HG02885 (cell line): ENCODE results near the gene CEP72.
"Not testable (repeated sequence)": the region's sequence is repeated elsewhere in the genome, so short reads cannot be mapped to it uniquely, and the experiment has no call there.

Experiments
- ATAC-seq: cut with Tn5 transposase; IDR thresholded peaks from one replicate; pipeline ENCODE4 v1.9.1; 2021; ENCODE audit warnings: mild to moderate bottlenecking; ENCODE audit not compliant: unreplicated experiment, poor library complexity

The CEP72 gene

DNA sequence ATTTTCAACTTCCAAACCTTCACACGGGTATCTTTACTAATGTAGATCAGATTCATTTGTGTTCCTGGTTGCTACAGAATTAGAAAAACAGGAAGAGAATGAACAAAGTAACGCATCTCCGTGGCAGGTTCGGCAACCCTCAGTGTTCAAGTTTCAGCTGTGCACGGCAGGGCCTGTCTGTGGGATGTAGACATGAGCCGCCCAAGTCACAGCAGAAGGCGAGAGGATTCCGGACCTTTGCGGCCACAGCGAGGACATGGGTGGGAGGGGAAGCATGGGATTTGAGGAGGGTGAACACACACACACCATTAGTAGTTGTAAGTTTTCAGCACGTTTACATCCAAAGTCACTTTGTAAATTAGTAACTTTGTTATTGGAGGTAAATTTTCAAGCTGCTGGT is 31.7 kb upstream of the CEP72 start:
- ATAC-seq: no peak

DNA sequence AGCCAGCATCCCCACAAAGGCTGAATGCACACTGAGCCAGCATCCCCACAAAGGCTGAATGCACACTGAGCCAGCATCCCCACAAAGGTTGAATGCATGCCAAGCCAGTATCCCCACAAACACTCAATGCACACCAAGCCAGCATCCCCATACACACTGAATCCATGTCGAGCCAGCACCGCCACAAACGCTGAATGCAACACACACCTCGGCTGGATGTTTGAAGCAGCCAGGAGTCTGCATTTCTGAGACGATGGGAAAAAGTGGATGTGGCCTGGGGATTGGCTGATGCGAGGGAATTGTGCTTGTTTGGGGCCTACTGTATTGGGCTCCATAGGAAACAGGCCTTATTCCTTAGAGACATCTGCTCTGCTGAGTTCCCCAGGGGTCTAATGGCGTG is 30.9 kb upstream of the CEP72 start:
- ATAC-seq: no peak

DNA sequence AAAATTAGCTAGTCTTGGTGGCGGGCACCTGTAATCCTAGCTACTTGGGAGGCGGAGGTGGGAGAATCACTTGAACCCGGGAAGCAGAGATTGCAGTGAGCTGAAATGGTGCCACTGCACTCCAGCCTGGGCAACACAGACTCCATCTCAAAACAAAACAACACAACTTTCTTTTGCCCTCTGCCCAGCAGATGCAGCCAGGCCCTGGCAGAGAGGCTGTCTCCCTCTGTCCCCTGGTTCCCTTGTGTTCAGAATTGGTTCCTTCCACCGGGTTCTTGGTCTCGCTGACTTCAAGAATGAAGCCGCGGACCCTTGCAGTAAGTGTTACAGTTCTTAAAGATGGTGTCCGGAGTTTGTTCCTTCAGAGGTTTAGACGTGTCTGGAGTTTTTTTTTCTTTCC is 30.2 kb upstream of the CEP72 start:
- ATAC-seq: no peak

DNA sequence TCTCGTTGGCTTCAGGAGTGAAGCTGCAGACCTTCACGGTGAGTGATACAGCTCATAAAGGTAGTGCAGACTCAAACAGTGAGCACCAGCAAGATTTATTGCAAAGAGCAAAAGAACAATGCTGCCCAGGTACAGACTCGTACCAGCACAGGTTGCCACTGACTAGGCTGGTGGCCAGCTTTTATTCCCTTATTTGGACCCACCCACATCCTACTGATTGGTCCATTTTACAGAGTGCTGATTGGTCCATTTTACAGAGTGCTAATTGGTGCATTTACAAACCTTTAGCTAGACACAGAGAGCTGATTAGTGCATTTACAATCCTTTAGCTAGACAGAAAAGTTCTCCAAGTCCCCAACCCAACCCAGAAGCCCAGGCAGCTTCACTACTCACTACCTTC is 29.7 kb upstream of the CEP72 start:
- not testable (repeated sequence) for ATAC-seq

DNA sequence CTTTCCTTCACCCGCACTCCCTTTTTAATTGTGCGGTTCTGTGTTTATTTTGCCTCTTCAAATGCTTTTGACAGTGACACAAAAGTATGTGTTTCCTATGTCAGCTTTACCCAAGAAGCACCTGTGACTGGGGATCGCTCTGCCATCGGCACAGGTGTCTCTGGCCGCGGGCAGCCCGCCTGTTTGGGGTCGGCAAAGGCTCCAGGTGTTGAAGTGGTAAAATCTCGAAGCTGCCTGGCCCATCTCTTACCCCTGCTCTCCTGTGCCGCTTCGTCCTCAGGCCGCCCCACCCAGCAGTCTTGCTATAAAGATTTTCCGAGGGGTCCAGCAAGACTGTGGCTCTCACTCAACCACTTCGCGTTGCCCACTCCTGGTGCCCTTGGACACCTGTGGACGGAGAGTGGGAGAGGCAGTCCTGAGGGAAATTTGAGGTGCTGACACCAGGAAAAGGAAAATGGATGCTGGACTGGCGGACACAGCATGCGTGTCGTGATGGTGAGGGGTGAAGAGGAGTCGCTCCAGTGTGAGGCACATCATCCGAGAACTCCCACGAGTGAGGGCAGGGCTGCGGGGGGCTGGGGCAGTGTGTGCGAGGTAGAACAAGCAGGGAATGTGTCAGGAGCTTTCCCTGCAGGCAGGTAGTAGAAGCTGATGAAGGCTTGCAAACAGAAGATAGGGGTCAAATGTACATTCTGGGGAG is 29.1 kb upstream of the CEP72 start:
- ATAC-seq: no peak

DNA sequence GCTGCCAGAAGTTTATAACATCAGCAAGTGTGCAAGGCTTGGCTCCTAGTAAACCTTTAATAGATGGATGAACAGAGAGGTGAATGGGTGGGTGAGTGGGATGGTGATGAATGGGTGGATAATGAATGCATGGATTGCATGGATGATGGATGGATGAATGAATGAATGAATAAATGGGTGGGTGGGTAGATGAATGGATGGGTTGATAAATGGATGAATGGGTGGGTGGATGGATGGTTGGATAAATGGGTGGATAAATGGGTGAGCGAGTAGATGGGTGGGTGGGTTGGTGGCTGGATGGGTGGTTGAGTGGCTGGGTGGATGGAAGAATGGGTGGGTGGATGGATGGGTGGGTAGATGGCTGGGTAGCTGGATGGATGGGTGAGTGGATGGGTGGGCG is 28.5 kb upstream of the CEP72 start:
- no peak for ATAC-seq

DNA sequence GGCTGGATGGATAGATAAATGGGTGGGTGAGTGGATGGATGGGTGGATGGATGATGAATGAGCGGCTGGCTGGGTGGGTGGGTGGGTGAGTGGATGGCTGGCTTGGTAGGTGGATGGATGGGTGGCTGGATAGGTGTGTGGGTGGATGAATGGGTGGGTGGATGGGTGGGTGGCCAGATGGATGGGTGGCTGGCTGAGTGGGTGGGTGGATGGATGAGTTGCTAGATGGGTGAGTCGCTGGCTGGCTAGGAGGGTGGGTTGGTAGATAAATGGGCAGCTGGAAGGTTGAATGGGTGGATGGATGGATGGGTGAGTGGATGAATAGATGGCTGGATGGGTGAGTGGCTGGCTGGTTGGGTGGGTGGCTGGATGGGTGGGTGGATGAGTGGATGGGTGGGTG is 27.9 kb upstream of the CEP72 start:
- no peak for ATAC-seq

DNA sequence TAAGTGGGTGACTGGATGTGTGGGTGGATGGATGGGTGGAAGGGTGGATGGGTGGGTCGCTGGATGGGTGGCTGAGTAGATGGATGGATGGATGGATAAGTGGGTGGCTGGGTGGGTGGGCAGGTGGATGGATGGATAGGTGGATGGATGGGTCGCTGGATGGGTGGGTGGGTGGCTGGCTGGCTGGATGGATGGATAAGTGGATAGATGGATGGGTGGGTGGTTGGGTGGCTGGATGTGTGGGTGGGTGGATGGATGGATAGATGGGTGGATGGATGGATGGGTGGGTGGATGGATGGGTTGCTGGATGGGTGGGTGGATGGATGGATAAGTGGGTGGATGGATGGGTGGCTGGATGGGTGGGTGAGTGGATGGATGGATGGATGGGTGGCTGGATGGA is 27.3 kb upstream of the CEP72 start:
- no peak for ATAC-seq

DNA sequence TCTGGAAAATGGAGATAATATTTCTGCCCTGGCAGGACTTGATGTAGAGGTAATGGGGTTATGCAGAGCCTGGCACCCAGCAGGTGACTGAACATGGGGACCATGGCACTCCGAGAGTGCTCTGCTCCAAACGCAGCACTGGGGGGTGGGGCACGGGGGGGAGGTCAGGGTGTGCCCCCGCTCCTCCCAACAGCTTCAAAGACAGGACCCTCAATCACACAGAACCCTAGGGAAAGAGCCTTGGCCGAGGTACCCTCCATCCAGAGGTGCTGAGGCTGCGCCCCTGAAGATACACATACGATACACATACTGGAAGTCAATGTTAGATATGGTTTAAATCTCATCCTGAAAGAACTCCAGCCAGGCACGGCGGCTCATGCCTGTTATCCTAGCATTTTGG is 26.6 kb upstream of the CEP72 start:
- ATAC-seq: no peak

DNA sequence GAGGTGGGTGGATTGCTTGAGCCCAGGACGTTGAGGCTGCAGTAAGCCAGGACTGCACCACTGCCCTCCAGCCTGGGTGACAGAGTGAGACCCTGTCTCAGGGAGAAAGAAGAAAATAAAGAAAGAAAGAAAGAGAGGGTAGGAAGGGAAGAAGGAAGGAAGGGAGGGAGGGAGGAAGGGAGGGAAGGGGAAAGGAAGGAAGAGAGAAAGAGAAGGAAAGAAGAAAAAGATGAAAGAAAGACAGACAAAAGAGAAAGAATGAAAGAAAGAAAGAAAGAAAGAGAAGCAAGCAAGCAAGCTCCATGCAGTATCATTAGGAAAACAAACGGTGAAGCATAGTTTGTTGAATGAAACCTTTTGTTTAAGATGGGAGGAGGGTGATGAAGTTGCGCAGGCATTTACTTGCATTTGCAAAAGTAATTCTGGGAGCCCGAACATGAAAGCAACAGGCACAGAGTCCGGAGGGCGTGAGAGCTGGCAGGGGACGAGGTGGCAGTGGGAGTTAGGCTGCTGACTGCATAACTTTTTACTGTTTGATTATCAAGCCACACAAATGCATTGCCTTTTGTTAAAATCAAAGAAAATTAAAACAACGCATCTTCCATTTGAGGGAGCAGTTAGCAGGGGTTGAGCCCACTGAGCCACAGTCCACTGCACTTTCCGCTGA is 26.0 kb upstream of the CEP72 start:
- no peak for ATAC-seq

DNA sequence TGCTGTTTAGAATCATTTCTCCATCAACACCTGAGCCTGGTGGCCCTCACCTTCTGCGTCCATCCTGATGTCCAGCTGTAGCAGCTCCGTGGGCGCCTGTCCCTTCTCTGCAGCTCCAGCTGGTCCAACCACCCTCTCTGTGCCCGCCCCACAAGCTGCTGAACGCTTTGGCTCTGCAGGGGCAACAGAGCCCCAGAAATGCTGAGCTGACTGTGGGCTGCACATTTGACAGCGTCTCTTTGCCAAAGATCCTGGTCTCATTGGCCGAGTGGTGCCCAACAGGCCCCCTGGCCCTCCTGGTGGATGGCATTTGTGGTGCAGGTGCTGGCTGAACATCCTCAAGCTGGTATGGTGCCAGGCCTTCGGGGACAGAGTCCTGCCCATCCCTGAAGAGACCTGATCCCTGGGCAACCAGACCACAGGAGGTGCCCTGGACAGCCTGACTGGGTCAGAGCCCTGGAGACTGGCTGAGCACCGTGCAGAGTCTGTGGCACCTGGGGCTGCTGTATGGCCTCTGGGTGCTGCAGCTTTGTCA is 25.3 kb upstream of the CEP72 start:
- ATAC-seq: no peak

DNA sequence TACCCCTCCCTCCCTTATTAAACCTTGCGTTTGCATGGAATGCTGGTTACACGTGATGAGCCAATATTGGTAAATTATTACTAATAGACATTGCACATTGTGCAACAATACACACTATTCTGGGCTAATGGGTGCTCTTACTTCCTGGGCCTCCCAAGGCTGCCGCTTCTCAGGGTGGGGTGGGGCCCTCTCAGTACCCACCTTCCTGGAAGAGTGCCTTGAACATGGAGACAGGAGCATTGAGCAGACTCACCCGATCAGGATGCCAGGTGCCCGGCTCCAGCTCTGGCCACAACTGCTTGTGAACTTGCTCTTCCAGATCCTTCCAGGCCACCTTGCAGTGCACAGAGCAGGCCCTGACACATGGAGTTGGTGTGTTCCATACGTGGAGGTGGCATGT is 24.7 kb upstream of the CEP72 start:
- ATAC-seq: no peak

DNA sequence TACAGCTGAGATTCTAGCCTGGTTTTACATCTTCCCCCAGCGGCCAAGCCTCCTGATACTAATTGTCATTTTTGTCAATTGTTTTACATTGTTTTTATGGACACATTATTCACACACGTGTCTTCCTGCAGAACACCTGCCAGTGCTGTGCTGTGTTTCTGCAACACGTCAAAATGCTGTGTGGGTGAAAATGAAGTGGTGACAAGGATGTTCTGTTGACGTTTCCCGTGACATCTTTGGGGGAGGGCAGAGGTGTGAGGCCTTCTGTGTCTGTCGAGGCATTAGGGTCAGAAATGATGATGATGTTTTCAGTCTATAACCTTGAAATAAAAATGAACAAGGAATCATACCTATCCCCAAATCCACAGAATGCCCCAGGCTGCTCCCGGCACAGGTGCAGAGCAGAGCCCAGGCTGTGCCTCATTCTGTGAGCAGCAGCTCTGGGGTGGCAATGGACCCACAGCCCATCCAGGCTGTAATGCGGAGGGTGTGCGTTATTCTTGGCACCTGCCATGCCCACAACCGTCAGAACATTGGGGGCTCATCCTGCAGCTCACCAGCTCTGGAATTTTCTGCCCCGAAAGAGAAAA is 23.6 kb upstream of the CEP72 start:
- no peak for ATAC-seq

DNA sequence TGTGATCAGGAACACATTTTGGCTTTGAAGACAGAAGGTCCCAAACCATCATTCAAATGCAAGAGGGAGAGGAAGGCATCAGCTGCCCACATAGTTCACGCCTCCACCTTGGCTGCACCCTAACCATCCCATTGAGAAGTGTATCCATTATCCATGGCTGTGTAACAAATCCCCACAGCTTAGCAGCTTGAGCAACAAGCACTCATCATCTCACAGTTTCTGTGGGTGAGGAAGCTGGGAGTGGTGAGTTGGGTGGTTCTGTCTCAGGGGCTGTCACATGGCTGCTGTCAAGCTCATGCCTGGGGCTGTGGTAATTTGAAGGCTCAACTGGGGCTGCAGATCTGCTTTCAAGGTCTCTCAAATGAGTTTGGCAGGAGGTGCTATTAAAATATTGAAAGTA is 23.0 kb upstream of the CEP72 start:
- ATAC-seq: no peak

DNA sequence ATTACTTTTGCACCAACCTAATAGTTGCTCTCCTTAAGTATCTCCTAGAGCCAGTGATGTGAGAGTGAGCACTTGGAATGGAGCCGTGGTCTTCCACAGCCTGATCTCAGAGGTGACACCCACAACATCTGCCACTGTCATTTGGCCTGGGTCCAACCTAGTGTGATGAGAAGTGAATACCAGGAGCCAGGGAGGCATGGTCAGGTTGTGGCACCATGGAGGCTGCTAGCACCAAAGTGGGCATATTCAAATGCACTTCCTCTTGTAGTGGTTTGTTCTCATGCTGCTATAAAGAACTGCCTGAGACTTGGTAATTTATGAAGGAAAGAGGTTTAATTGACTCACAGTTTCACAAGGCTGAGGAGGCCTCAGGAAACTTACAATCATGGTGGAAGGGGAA is 22.6 kb upstream of the CEP72 start:
- ATAC-seq: no peak

DNA sequence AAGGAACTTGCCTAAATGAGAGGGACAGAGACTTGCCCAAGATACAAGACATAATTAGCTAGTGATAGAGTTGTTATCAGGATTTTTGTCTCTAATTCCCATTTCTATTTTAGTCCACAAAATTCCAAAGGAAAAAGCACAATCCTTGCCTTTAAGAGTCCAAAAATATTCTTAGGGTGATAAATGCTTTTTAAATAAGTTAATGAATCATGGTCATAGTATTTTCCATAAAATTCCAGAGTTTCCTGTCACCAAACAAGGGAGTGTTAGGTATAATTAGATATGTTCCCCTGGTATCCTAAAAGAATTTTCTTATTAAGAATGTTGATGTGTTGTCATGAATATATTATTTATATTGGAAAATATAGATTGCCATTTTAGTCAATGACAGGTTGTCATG is 21.8 kb upstream of the CEP72 start:
- no peak for ATAC-seq

DNA sequence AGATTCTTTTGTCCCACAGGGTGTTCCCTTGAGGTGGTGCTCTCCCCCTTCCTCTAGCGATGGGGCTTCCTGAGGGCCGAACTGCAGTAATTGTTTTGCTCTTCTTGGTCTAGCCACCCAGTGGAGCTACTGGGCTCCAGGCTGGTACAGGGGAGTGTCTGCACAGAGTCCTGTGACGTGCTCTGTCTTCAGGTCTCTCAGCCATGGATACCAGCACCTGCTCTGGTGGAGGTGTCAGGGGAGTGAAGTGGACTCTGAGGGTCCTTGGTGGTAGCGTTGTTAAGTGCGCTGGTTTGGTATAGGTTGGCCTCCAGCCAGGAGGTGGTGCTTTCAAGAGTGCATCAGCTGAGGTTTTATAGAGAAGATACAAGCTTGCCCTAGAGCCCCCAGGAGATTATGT is 20.4 kb upstream of the CEP72 start:
- ATAC-seq: no peak

DNA sequence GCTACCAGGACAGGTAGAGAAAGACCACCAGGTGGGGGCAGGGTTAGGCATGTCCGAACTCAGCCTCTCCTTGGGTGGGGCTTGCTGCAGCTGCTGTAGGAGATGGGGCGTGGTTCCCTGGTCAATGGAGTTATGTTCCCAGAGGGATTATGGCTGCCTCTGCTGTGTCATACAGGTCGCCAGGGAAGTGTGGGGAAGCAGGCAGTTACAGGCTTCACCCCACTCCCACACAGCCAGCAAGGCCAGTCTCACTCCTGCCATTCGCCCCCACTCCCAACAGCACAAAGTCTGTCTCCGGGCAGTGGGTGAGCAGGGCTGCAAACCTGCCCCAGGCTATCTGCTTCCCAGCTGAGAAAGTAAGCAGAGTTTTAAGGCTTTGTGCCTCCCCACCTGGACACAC is 20.0 kb upstream of the CEP72 start:
- ATAC-seq: no peak

DNA sequence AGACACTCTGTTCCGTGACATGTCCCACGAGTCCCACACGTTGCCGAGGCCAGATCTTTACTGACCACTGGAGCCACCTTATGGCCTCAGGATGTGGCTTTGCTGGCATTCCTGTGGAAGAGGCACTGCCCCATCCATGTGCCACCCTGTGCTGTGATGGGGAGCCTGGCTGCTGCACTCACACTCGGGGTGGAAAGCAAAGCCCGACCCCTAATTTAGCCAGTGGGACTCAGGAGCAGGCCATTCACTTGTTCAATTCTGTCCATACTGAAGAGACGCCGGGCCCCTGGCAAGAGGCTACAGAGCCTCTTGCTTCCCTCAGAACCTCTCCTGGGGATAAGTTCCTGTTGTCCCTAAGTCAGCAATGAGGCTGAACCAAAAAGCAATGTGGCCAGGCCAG is 18.6 kb upstream of the CEP72 start:
- no peak for ATAC-seq

DNA sequence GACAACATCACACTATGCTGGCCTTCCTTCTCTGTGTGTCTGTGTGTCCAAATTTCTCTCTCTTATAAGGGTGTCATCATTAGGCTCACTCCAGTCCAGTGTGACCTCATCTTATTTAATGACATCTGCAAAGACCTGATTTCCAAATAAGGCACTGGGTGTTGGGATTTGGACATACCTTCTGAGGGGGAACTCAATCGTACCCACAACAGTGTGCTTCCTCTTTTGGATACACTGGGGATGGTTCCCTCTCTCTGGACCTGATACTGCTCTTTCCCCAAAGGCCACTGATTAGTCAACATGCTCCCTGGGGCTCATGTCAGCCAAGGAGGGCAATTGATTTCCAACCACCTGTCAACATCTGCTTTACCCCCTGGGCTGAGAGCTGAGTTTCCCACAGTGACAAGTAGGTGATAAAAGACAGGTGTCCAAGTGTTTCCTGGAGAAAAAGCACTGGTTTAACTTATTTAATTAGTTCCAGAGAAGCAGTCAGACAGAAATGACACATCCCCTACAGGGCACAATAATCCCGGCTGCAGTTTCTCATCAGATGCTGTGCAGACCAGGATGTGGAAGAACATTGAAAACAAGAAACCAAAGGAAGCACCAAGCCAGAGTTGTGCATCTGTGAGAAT is 17.8 kb upstream of the CEP72 start:
- no peak for ATAC-seq

DNA sequence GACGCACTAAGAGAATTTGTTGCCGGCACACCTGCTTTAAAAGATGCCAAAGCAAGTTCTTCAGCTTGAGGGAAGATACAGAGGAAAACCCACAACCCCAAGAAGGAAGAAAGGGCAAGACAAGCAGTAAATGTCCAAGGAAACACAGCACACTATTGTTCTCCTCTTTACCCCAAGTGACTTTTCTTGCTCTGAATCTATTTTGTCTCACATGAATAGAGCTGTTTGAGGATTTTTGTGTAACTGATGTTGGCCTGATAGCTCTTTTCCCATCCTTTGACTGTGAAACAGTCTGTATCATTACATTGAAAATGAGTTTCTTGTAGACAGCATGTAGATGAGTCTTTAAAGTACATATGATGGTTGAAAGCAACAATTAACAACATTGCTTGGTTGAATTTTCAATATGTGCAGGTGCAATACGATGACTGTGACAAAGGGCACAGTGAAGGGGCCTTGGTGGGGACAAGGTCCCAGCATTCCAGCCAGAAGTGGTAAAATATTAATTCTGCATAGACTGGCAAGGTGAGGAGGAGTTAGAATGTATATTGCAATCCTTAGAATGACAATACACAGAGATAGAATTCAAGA is 16.8 kb upstream of the CEP72 start:
- no peak for ATAC-seq
